WTC11 (cell line): ENCODE results near the gene TRPM2.

Experiments used
- ATF1 ChIP-seq: sonication (generic); formaldehyde crosslinking; IDR thresholded peaks from 2 replicates; pipeline ENCODE4 v1.8.1; 2023; ENCODE audit warnings: mild to moderate bottlenecking, moderate library complexity, missing genetic modification reagents
- CREB1 ChIP-seq: sonication (generic); formaldehyde crosslinking; IDR thresholded peaks from 2 replicates; pipeline ENCODE4 v1.8.0; 2023; ENCODE audit warnings: mild to moderate bottlenecking, missing genetic modification reagents
- CTCF ChIP-seq: fragments of 200-600 bp; IDR thresholded peaks from 2 replicates; pipeline ENCODE4 v1.8.0; 2022; ENCODE audit warnings: antibody characterized with exemption
- ETV6 ChIP-seq: sonication (generic); formaldehyde crosslinking; IDR thresholded peaks from 2 replicates; pipeline ENCODE4 v1.8.1; 2022; ENCODE audit warnings: mild to moderate bottlenecking, missing genetic modification reagents
- KAT7 ChIP-seq: sonication (generic); formaldehyde crosslinking; IDR thresholded peaks from 2 replicates; pipeline ENCODE4 v1.8.1; 2023; ENCODE audit warnings: missing genetic modification reagents, mild to moderate bottlenecking, borderline replicate concordance
- MAX ChIP-seq: sonication (generic); formaldehyde crosslinking; IDR thresholded peaks from 2 replicates; pipeline ENCODE4 v1.8.0; 2022; ENCODE audit warnings: mild to moderate bottlenecking, missing genetic modification reagents
- NFYB ChIP-seq: sonication (generic); formaldehyde crosslinking; conservative IDR thresholded peaks from 2 replicates; pipeline ENCODE4 v1.8.0; 2022; ENCODE audit warnings: low read depth, missing genetic modification reagents
- TCF7 ChIP-seq: sonication (generic); formaldehyde crosslinking; IDR thresholded peaks from 2 replicates; pipeline ENCODE4 v1.8.0; 2022; ENCODE audit warnings: mild to moderate bottlenecking, low read depth, missing genetic modification reagents, moderate library complexity
- TF ChIP-seq, protein P1 (sequence below): fragments of 250-450 bp; sonication (Bioruptor Pico); IDR thresholded peaks from 2 replicates; pipeline ENCODE4 v1.9.0; 2021; ENCODE audit warnings: mild to moderate bottlenecking

GRCh38 chr21:44397431-44398031 lies 44.1 kb downstream of the TRPM2 start:
- TF ChIP-seq ATF1 (CRISPR knock-in tag) (no peak), ETV6 (CRISPR knock-in tag) (no peak), CTCF (no peak), TCF7 (CRISPR knock-in tag) (no peak), CREB1 (CRISPR knock-in tag) (no peak), NFYB (CRISPR knock-in tag) (no peak), KAT7 (CRISPR knock-in tag) (no peak), MAX (CRISPR knock-in tag) (no peak)
- TF ChIP-seq, protein P1, sequence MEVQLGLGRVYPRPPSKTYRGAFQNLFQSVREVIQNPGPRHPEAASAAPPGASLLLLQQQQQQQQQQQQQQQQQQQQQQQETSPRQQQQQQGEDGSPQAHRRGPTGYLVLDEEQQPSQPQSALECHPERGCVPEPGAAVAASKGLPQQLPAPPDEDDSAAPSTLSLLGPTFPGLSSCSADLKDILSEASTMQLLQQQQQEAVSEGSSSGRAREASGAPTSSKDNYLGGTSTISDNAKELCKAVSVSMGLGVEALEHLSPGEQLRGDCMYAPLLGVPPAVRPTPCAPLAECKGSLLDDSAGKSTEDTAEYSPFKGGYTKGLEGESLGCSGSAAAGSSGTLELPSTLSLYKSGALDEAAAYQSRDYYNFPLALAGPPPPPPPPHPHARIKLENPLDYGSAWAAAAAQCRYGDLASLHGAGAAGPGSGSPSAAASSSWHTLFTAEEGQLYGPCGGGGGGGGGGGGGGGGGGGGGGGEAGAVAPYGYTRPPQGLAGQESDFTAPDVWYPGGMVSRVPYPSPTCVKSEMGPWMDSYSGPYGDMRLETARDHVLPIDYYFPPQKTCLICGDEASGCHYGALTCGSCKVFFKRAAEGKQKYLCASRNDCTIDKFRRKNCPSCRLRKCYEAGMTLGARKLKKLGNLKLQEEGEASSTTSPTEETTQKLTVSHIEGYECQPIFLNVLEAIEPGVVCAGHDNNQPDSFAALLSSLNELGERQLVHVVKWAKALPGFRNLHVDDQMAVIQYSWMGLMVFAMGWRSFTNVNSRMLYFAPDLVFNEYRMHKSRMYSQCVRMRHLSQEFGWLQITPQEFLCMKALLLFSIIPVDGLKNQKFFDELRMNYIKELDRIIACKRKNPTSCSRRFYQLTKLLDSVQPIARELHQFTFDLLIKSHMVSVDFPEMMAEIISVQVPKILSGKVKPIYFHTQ (CRISPR knock-in tag), result no peak
